ENCODE measurements around the gene PLXNA2. TPM values are rescaled to one million over a fixed set of nuclear protein-coding genes. Genes with fewer than 3 reads are reported as not detected.

The PLXNA2 gene
- total RNA-seq, 2 experiments from 2014 or later, result 0.23 TPM; not detected in 1

DNA sequence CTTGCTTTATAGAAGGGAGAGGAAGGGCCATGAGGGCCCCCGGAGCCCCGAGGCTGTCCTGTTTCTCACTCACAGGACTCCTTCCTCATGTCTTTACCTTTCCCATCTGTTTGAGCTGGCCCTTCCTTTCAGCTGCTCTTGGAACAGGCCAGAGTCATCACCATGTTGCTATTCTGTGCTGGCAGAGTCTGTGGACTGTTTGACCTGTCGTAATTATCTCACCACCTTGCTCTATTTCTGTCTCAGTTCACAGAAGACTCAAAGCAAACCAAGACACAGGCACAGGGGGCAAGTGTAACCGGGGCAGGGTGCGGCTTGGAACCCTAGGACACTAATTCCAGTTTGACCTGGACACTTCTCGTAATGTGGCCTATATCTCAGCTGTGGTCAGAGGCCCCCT lies 228.9 kb downstream of the PLXNA2 start:
- no peaks in the 10 kb centered on the region for H4K20me1 ChIP-seq (ENCODE audit: insufficient read depth, low read length)
- H3K9me2 ChIP-seq (ENCODE audit: insufficient read depth, low read length), result no peaks in the 10 kb centered on the region
- DNase-seq (ENCODE audit: low spot score), result no peak
- intact Hi-C loops (cut with micrococcal nuclease; ENCODE audit: unreplicated experiment), result no loop called here
- no peaks in the 10 kb centered on the region for H3K9me3 ChIP-seq (ENCODE audit: low read length)
- H3K4me1 ChIP-seq (ENCODE audit: insufficient read depth, low read length, poor library complexity, severe bottlenecking), result no peaks in the 10 kb centered on the region
- CTCF ChIA-PET (ENCODE audit: unreplicated experiment), result no interaction called here
- H3K36me3 ChIP-seq (ENCODE audit: insufficient read depth, low read length), result no peaks in the 10 kb centered on the region
- BruUV-seq (replicated peaks), result no TSS peak
- H3K4me3 ChIP-seq (ENCODE audit: low read depth, low read length, poor library complexity, severe bottlenecking), result no peak overlapping the region
- TF ChIP-seq EZH2phosphoT487 (IDR thresholded peaks at IDR 0.05; ENCODE audit: borderline replicate concordance, low read depth, low read length), result no peak
- TF ChIP-seq, protein P1, sequence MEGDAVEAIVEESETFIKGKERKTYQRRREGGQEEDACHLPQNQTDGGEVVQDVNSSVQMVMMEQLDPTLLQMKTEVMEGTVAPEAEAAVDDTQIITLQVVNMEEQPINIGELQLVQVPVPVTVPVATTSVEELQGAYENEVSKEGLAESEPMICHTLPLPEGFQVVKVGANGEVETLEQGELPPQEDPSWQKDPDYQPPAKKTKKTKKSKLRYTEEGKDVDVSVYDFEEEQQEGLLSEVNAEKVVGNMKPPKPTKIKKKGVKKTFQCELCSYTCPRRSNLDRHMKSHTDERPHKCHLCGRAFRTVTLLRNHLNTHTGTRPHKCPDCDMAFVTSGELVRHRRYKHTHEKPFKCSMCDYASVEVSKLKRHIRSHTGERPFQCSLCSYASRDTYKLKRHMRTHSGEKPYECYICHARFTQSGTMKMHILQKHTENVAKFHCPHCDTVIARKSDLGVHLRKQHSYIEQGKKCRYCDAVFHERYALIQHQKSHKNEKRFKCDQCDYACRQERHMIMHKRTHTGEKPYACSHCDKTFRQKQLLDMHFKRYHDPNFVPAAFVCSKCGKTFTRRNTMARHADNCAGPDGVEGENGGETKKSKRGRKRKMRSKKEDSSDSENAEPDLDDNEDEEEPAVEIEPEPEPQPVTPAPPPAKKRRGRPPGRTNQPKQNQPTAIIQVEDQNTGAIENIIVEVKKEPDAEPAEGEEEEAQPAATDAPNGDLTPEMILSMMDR (conservative IDR thresholded peaks at IDR 0.05; ENCODE audit: low read length), result no peak
- no peak overlapping the region for H3K27ac ChIP-seq (ENCODE audit: low read depth, low read length, poor library complexity, severe bottlenecking)
- no peak overlapping the region for H3K4me2 ChIP-seq (ENCODE audit: low read length)
- POLR2A ChIA-PET, result interaction anchor here (1.4 kb wide), 1 partner anchor 10 kb away, joined by 5 read pairs; no protein-coding TSS in a partner anchor
- no peak overlapping the region for H2AFZ ChIP-seq (ENCODE audit: low read length)
- no peaks in the 10 kb centered on the region for H3K79me2 ChIP-seq (ENCODE audit: insufficient read depth, low read depth, low read length)

DNA sequence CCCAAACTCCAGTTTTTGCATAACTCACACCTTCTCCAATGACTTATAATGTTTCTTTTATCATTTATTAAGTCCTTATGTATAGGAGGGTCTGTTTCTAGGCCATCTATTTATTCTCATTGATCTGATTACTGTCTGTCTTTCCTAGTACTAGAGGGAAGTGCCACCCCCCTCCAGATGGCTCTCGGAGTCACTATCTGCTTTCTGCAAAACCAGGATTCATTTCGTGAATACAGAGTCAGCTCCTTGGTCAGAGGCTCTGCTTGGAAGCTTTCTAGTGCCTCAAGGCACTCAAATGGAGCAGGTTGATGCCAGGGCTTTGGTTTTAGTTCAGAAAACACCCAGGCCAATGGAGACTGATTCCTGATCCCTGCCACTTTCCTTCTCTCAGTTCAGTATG lies 231.0 kb downstream of the PLXNA2 start:
- intact Hi-C loops (cut with micrococcal nuclease; ENCODE audit: unreplicated experiment), result no loop called here
- H3K79me2 ChIP-seq (ENCODE audit: insufficient read depth, low read depth, low read length), result no peaks in the 10 kb centered on the region
- no peak overlapping the region for H3K27ac ChIP-seq (ENCODE audit: low read depth, low read length, poor library complexity, severe bottlenecking)
- TF ChIP-seq, protein P1 (conservative IDR thresholded peaks at IDR 0.05; ENCODE audit: low read length), result no peak
- no peak for TF ChIP-seq EZH2phosphoT487 (IDR thresholded peaks at IDR 0.05; ENCODE audit: borderline replicate concordance, low read depth, low read length)
- no peak overlapping the region for H3K4me3 ChIP-seq (ENCODE audit: low read depth, low read length, poor library complexity, severe bottlenecking)
- no peak for DNase-seq (ENCODE audit: low spot score)
- no peak overlapping the region for H3K4me2 ChIP-seq (ENCODE audit: low read length)
- no TSS peak for BruUV-seq (replicated peaks)
- no peaks in the 10 kb centered on the region for H3K9me2 ChIP-seq (ENCODE audit: insufficient read depth, low read length)
- H3K9me3 ChIP-seq (ENCODE audit: low read length), result no peaks in the 10 kb centered on the region
- ChIA-PET POLR2A (interaction anchor here (0.7 to 1.0 kb wide), 2 partner anchors 81 to 1029 kb away, joined by 3 to 4 read pairs; no protein-coding TSS in a partner anchor), CTCF (ENCODE audit: unreplicated experiment) (no interaction called here)
- H3K4me1 ChIP-seq (ENCODE audit: insufficient read depth, low read length, poor library complexity, severe bottlenecking), result no peaks in the 10 kb centered on the region
- no peaks in the 10 kb centered on the region for H4K20me1 ChIP-seq (ENCODE audit: insufficient read depth, low read length)
- H3K36me3 ChIP-seq (ENCODE audit: insufficient read depth, low read length), result no peaks in the 10 kb centered on the region
- no peak overlapping the region for H2AFZ ChIP-seq (ENCODE audit: low read length)

DNA sequence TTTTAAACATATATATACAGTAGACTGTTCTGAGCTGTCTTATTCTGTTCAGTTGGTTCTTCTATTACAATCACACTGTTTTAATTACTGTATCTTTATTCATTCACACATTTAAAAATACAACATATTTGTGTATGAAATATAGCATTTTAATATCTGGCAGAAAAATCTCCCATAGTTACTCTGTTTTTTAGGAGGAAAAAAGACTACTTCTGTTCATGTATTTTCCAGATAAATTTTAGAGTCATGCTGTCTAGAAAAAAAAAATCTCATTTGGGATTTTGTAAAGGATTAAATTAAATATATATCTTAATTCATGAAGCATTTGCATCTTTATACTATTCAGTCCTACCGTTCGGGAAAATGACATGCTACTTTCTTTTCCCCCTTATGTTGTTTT lies 231.5 kb downstream of the PLXNA2 start:
- Histone ChIP-seq H3K79me2 (ENCODE audit: insufficient read depth, low read depth, low read length) (no peaks in the 10 kb centered on the region), H3K4me2 (ENCODE audit: low read length) (no peak overlapping the region), H3K27ac (ENCODE audit: low read depth, low read length, poor library complexity, severe bottlenecking) (no peak overlapping the region), H3K9me2 (ENCODE audit: insufficient read depth, low read length) (no peaks in the 10 kb centered on the region), H3K9me3 (ENCODE audit: low read length) (no peaks in the 10 kb centered on the region), H3K4me3 (ENCODE audit: low read depth, low read length, poor library complexity, severe bottlenecking) (no peak overlapping the region), H3K36me3 (ENCODE audit: insufficient read depth, low read length) (no peaks in the 10 kb centered on the region), H4K20me1 (ENCODE audit: insufficient read depth, low read length) (no peaks in the 10 kb centered on the region), H2AFZ (ENCODE audit: low read length) (no peak overlapping the region), H3K4me1 (ENCODE audit: insufficient read depth, low read length, poor library complexity, severe bottlenecking) (no peaks in the 10 kb centered on the region)
- no peak for TF ChIP-seq EZH2phosphoT487 (IDR thresholded peaks at IDR 0.05; ENCODE audit: borderline replicate concordance, low read depth, low read length)
- TF ChIP-seq, protein P1 (conservative IDR thresholded peaks at IDR 0.05; ENCODE audit: low read length), result no peak
- ChIA-PET CTCF (ENCODE audit: unreplicated experiment) (no interaction called here), POLR2A (interaction anchor here (0.6 to 1.0 kb wide), 3 partner anchors 82 to 1029 kb away, joined by 3 to 4 read pairs (median 3); no protein-coding TSS in a partner anchor)
- no peak for DNase-seq (ENCODE audit: low spot score)
- intact Hi-C loops (cut with micrococcal nuclease; ENCODE audit: unreplicated experiment), result no loop called here
- BruUV-seq (replicated peaks), result no TSS peak

All from OCI-LY7 (cell line).